NCI-H526 (cell line): ENCODE data around the gene U2AF1L4.
"Not testable (repeated sequence)": the region's sequence is repeated elsewhere in the genome, so short reads cannot be mapped to it uniquely, and the experiment has no call there.

Experiments used
- DNase-seq, 2 experiments: peaks; one replicate each; lab custom pipeline; 2025; lab: John Stamatoyannopoulos, UW

Gene U2AF1L4

DNA sequence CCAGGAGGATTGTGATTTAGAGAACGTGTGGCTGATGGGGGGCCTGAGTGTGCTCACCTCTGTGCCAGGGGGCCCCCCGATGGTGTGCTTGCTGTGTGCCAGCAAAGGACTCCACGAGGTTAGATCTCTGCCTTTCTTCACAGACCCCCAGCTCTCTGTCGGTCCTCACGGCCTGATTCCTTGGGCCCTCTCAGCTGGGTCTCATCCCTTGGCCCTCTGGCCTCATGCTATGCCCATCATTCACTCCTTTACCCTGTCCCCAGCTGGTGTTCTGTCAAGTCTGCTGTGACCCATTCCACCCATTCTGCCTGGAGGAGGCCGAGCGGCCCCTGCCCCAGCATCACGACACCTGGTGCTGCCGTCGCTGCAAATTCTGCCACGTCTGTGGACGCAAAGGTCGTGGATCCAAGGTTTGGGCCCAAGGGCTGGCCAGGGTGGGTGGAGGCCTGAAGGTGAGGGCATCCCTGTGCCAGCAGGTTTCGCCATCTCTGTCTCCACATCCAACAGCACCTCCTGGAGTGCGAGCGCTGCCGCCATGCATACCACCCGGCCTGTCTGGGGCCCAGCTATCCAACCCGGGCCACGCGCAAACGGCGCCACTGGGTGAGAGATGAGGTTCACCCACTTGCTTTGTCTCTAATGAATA, 19.9 kb downstream of the U2AF1L4 start:
- DNase-seq: no peak

DNA sequence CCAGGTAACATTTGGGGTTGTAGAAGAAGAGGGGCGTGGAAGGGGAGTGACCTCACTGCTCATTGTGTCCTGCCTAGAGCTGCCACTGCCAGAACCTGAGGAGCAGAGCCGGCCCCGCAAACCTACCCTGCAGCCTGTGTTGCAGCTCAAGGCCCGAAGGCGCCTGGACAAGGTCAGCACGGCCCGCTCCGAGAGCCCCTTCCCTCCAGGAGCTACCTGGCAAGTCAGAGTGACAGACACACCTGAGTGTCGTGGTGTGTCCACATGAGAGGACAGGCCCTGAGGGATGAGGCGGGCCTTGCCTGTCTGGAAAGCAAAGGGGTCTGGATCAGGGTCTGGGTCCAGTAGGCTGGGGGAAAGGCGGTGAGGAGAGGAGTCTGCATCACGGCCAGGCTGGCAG, 20.7 kb downstream of the U2AF1L4 start:
- no peak for DNase-seq

GRCh38 chr19:35724132-35724531, 21.1 kb downstream of the U2AF1L4 start:
- DNase-seq: not testable (repeated sequence)

DNA sequence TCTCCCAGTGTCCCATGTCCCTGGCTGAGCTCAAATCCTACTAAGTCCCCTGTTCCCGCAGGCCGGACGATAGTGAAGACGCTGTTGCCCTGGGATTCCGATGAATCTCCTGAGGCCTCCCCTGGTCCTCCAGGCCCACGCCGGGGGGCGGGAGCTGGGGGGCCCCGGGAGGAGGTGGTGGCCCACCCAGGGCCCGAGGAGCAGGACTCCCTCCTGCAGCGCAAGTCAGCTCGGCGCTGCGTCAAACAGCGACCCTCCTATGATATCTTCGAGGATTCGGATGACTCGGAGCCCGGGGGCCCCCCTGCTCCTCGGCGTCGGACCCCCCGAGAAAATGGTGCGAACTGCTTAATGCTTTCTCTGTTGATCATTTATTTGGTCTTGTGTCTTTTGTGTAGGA, 21.5 kb downstream of the U2AF1L4 start:
- no peak for DNase-seq

DNA sequence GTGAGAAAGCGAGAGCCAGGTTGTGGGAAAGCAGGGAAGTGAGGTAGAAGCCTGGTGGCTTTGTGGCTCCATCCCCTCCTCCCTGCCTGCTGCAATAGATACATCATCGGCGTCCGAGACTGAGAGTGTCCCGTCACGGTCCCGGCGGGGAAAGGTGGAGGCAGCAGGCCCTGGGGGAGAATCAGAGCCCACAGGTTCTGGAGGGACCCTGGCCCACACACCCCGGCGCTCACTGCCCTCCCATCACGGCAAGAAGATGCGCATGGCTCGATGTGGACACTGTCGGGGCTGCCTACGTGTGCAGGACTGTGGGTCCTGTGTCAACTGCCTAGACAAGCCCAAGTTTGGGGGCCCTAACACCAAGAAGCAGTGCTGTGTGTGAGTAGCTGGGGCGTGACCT, 22.3 kb downstream of the U2AF1L4 start:
- DNase-seq: no peak

- no peak for DNase-seq
Measured at GRCh38 chr19:35722461-35722860, 22.8 kb downstream of the U2AF1L4 start.

DNA sequence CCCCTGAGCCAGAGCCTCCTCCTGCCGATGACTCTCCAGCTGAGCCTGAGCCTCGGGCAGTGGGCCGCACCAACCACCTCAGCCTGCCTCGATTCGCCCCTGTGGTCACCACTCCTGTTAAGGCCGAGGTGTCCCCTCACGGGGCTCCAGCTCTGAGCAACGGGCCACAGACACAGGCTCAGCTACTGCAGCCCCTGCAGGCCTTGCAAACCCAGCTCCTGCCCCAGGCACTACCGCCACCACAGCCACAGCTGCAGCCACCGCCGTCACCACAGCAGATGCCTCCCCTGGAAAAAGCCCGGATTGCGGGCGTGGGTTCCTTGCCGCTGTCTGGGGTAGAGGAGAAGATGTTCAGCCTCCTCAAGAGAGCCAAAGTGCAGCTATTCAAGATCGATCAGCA, 23.8 kb downstream of the U2AF1L4 start:
- no peak for DNase-seq

DNA sequence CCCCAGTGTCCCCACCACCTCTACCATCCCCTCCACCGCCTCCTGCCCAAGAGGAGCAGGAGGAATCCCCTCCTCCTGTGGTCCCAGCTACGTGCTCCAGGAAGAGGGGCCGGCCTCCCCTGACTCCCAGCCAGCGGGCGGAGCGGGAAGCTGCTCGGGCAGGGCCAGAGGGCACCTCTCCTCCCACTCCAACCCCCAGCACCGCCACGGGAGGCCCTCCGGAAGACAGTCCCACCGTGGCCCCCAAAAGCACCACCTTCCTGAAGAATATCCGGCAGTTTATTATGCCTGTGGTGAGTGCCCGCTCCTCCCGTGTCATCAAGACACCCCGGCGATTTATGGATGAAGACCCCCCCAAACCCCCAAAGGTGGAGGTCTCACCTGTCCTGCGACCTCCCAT, 24.6 kb downstream of the U2AF1L4 start:
- DNase-seq: no peak

DNA sequence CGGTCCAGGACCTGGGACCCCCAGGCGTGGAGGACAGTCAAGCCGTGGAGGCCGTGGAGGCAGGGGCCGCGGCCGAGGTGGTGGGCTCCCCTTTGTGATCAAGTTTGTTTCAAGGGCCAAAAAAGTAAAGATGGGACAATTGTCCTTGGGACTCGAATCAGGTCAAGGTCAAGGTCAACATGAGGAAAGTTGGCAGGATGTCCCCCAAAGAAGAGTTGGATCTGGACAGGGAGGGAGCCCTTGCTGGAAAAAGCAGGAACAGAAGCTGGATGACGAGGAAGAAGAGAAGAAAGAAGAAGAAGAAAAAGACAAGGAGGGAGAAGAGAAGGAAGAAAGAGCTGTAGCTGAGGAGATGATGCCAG, 25.1 kb downstream of the U2AF1L4 start:
- no peak for DNase-seq

GRCh38 chr19:35719402-35720162, 25.6 kb downstream of the U2AF1L4 start:
- no peak for DNase-seq

DNA sequence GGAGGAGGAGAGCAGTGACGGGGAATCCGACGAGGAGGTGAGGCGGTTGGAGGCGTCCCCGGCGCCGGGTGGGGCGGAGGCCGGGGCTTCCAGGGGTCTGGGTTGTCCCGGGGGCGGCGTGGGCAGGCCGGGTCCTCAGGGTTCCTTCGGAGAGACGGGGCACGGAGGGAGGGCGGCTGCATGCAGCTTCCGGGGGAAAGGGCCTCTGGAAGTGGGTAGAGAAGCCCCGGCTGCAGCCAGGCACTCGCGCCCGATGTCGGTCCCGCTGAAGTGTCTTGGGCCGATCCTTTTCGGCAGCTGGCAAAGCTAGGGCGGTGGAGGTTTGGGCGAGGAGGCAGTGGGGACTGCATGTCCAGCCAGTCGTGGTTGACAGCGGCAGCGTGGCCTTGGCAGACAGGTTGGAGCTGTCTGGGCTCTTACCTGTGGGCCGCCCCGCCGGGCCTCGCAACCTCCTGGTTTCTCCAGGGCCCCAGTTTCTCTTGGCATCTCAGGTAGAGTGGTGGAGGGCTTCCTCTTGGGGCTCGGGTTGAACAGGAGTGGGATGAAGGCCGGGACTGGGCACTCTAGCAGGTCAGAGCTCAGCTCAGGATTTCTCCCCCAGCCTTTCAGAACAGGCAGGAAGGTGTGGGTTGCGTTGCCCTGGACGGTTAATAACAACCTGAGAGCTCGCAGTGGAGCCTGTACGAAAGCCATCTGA, 26.7 kb downstream of the U2AF1L4 start:
- DNase-seq: peak in 1 of 2 experiments; percentile 71

DNA sequence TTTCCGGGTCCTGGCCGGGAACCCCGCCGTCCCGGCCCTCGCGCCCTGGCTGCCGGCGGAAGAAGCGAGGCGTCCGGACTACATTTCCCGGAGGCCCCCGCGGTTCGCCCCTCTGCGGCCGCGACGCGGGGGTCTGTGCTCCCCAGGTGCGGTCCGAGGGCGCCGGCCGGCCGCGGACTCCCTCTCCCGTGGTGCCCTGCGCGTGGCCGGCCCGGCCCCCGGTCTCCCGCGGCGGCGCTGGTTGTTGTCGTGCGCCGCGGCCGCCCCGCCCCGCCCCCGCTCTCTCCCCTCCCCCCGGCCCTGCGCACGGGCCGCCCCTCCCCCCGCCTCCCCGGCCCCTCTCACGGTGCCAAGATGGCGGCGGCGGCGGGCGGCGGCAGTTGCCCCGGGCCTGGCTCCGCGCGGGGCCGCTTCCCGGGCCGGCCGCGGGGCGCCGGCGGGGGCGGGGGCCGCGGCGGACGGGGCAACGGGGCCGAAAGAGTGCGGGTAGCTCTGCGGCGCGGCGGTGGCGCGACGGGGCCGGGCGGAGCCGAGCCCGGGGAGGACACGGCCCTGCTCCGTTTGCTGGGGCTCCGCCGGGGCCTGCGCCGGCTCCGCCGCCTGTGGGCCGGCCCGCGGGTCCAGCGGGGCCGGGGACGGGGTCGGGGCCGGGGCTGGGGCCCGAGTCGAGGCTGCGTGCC, 27.4 kb downstream of the U2AF1L4 start, which contains the start of gene KMT2B:
Gene KMT2B (plus strand): TSS at position 339 of the 680 bp plus-strand sequence. CDS start 16 bp downstream, at position 355.
- DNase-seq: peak; percentile 94 to 100

- peak; percentile 76 to 92 for DNase-seq
Measured at GRCh38 chr19:35716801-35717664, 28.2 kb downstream of the U2AF1L4 start.

- DNase-seq: peak; percentile 71 to 87
Measured at GRCh38 chr19:35715981-35716800, 29.0 kb downstream of the U2AF1L4 start.

- no peak for DNase-seq
Measured at GRCh38 chr19:35715355-35715809, 29.8 kb downstream of the U2AF1L4 start.

DNA sequence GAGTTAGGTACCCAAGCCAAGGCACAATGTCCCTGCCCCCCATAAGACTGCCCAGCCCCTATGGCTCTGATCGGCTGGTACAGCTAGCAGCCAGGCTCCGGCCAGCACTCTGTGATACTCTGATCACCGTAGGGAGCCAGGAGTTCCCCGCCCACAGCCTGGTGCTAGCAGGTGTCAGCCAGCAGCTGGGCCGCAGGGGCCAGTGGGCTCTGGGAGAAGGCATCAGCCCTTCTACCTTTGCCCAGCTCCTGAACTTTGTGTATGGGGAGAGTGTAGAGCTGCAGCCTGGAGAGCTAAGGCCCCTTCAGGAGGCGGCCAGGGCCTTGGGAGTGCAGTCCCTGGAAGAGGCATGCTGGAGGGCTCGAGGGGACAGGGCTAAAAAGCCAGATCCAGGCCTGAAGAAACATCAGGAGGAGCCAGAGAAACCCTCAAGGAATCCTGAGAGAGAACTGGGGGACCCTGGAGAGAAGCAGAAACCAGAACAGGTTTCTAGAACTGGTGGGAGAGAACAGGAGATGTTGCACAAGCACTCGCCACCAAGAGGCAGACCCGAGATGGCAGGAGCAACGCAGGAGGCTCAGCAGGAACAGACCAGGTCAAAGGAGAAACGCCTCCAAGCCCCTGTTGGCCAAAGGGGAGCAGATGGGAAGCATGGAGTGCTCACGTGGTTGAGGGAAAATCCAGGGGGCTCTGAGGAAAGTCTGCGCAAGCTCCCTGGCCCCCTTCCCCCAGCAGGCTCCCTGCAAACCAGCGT, 30.4 kb downstream of the U2AF1L4 start:
- DNase-seq: peak in 1 of 2 experiments; percentile 21

- DNase-seq: no peak
Measured at GRCh38 chr19:35713904-35714495, 31.2 kb downstream of the U2AF1L4 start.

- DNase-seq: no peak
Measured at GRCh38 chr19:35713506-35713850, 31.7 kb downstream of the U2AF1L4 start.
